ENCODE results near the gene ASZ1.

- no peak for TF ChIP-seq CTCF (IDR thresholded peaks at IDR 0.05)
- no peak for TF ChIP-seq POLR2A (IDR thresholded peaks at IDR 0.05; ENCODE audit: low read depth)
- no peak for TF ChIP-seq POLR2AphosphoS5 (IDR thresholded peaks at IDR 0.05)
- no peak for TF ChIP-seq EP300 (IDR thresholded peaks at IDR 0.05)
Observed at GRCh38 chr7:117323305-117323850, 103.9 kb downstream of the ASZ1 start.
